ENCODE data around the gene KLF16. TPM values are rescaled to one million over a fixed set of nuclear protein-coding genes. Genes with fewer than 3 reads are reported as not detected.

KLF16 gene
- total and polyA plus RNA-seq, 9 of the 15 experiments (the other 6 are each of a cell fraction or from before 2014, with no cell fraction given): 0.04 to 60.4 (median 6.8) TPM

DNA sequence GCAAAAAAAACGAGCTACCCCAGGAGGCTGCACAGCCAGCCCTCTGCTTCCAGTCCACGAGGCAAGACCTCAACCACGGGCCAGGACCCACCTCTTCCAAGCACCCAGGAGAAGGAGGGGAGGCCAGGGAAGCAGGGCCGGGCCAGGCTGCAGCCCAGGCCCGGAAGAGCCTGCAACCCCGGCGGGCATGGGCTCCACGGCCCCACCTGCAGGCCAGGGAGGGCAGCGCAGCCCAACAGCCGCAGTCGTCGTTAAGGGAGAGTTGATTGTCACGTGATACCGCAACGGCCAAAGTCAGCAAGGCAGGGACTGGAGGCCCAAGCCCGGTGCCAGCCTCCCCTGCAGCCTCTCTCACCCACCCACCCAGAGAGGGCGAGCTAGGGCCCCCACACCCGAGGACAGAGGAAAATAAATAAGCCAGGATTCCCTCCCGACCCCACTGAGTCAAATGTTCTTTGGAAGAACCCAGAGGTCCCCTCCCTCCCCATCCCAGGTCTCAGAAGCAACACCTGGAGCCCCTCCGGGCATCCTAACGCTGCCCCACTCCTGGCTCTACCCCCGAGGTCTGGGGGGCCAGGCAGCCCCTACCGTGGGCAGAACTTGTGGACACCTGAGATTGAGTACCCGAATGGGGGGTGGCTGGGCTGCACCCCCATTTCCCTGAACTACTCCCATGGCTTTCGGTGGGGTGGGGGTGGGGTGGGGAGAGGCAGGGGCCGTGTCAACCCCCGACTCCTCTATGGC lies 9.9 kb downstream of the KLF16 start (continued):
- TF ChIP-seq, protein P1, sequence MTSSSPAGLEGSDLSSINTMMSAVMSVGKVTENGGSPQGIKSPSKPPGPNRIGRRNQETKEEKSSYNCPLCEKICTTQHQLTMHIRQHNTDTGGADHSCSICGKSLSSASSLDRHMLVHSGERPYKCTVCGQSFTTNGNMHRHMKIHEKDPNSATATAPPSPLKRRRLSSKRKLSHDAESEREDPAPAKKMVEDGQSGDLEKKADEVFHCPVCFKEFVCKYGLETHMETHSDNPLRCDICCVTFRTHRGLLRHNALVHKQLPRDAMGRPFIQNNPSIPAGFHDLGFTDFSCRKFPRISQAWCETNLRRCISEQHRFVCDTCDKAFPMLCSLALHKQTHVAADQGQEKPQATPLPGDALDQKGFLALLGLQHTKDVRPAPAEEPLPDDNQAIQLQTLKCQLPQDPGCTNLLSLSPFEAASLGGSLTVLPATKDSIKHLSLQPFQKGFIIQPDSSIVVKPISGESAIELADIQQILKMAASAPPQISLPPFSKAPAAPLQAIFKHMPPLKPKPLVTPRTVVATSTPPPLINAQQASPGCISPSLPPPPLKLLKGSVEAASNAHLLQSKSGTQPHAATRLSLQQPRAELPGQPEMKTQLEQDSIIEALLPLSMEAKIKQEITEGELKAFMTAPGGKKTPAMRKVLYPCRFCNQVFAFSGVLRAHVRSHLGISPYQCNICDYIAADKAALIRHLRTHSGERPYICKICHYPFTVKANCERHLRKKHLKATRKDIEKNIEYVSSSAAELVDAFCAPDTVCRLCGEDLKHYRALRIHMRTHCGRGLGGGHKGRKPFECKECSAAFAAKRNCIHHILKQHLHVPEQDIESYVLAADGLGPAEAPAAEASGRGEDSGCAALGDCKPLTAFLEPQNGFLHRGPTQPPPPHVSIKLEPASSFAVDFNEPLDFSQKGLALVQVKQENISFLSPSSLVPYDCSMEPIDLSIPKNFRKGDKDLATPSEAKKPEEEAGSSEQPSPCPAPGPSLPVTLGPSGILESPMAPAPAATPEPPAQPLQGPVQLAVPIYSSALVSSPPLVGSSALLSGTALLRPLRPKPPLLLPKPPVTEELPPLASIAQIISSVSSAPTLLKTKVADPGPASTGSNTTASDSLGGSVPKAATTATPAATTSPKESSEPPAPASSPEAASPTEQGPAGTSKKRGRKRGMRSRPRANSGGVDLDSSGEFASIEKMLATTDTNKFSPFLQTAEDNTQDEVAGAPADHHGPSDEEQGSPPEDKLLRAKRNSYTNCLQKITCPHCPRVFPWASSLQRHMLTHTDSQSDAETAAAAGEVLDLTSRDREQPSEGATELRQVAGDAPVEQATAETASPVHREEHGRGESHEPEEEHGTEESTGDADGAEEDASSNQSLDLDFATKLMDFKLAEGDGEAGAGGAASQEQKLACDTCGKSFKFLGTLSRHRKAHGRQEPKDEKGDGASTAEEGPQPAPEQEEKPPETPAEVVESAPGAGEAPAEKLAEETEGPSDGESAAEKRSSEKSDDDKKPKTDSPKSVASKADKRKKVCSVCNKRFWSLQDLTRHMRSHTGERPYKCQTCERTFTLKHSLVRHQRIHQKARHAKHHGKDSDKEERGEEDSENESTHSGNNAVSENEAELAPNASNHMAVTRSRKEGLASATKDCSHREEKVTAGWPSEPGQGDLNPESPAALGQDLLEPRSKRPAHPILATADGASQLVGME (CRISPR knock-in tag; IDR thresholded peaks at IDR 0.05): 0 out of 2 replicates have a peak, but pooled peaks have one; percentile 76
- no peak for TF ChIP-seq MAFK (IDR thresholded peaks at IDR 0.05; ENCODE audit: low read length)
- TF ChIP-seq PTRF (tag; IDR thresholded peaks at IDR 0.05): no peak
- no peak for TF ChIP-seq NCOA6 (IDR thresholded peaks at IDR 0.05)
- no peak for TF ChIP-seq ZNF143 (CRISPR knock-in tag; IDR thresholded peaks at IDR 0.05)
- no peak for TF ChIP-seq FUS (optimal IDR thresholded peaks at IDR 0.05; ENCODE audit: low read depth, low read length)
- peak; percentile 68; the same call in 1 of the 2 replicates for TF ChIP-seq ETV5 (CRISPR knock-in tag; IDR thresholded peaks at IDR 0.05; ENCODE audit: low read depth)
- no peak for TF ChIP-seq NELFE (IDR thresholded peaks at IDR 0.05; ENCODE audit: insufficient read depth, insufficient read length)
- TF ChIP-seq, protein P2, sequence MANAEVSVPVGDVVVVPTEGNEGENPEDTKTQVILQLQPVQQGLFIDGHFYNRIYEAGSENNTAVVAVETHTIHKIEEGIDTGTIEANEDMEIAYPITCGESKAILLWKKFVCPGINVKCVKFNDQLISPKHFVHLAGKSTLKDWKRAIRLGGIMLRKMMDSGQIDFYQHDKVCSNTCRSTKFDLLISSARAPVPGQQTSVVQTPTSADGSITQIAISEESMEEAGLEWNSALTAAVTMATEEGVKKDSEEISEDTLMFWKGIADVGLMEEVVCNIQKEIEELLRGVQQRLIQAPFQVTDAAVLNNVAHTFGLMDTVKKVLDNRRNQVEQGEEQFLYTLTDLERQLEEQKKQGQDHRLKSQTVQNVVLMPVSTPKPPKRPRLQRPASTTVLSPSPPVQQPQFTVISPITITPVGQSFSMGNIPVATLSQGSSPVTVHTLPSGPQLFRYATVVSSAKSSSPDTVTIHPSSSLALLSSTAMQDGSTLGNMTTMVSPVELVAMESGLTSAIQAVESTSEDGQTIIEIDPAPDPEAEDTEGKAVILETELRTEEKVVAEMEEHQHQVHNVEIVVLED (CRISPR knock-in tag; IDR thresholded peaks at IDR 0.05): 0 out of 2 replicates have a peak, but pooled peaks have one; percentile 33
- TF ChIP-seq CREM (IDR thresholded peaks at IDR 0.05; ENCODE audit: low read depth): peak; percentile 76
- TF ChIP-seq GTF2A2 (tag; IDR thresholded peaks at IDR 0.05): no peak
- TF ChIP-seq, protein P3, sequence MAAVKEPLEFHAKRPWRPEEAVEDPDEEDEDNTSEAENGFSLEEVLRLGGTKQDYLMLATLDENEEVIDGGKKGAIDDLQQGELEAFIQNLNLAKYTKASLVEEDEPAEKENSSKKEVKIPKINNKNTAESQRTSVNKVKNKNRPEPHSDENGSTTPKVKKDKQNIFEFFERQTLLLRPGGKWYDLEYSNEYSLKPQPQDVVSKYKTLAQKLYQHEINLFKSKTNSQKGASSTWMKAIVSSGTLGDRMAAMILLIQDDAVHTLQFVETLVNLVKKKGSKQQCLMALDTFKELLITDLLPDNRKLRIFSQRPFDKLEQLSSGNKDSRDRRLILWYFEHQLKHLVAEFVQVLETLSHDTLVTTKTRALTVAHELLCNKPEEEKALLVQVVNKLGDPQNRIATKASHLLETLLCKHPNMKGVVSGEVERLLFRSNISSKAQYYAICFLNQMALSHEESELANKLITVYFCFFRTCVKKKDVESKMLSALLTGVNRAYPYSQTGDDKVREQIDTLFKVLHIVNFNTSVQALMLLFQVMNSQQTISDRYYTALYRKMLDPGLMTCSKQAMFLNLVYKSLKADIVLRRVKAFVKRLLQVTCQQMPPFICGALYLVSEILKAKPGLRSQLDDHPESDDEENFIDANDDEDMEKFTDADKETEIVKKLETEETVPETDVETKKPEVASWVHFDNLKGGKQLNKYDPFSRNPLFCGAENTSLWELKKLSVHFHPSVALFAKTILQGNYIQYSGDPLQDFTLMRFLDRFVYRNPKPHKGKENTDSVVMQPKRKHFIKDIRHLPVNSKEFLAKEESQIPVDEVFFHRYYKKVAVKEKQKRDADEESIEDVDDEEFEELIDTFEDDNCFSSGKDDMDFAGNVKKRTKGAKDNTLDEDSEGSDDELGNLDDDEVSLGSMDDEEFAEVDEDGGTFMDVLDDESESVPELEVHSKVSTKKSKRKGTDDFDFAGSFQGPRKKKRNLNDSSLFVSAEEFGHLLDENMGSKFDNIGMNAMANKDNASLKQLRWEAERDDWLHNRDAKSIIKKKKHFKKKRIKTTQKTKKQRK (IDR thresholded peaks at IDR 0.05; ENCODE audit: borderline replicate concordance, low read depth, low read length): no peak
